HL-60 (cell line): ENCODE results near the gene GSDMA.

Experiments
- CTCF ChIP-seq: IDR thresholded peaks from one replicate; pipeline ENCODE4 v1.5.1; 2011; ENCODE audit warnings: low read length, control low read depth, inconsistent platforms; ENCODE audit not compliant: insufficient read depth
- GABPA ChIP-seq: IDR thresholded peaks from 2 replicates; pipeline ENCODE4 v1.6.1; 2012; ENCODE audit warnings: low read depth
- POLR2AphosphoS5 ChIP-seq: IDR thresholded peaks from 2 replicates; pipeline ENCODE4 v1.6.1; 2012; ENCODE audit warnings: low read depth
- REST ChIP-seq: IDR thresholded peaks from 2 replicates; pipeline ENCODE4 v1.6.1; 2012; ENCODE audit warnings: low read depth; ENCODE audit not compliant: insufficient replicate concordance
- SPI1 ChIP-seq: IDR thresholded peaks from 2 replicates; pipeline ENCODE4 v1.6.1; 2012; ENCODE audit warnings: low read depth, mild to moderate bottlenecking, borderline replicate concordance

GRCh38 chr17:39980351-39981206 is 17.8 kb downstream of the GSDMA start, which contains the start of gene PSMD3:
- TF ChIP-seq CTCF (peak; percentile 56), REST (peak; percentile 61), POLR2AphosphoS5 (peak; percentile 89), GABPA (0 out of 2 replicates have a peak, but pooled peaks have one; percentile 8), SPI1 (no peak)
